Ishikawa (cell line): ENCODE measurements around the gene JMJD7.

Experiments used
- CEBPB ChIP-seq: IDR thresholded peaks from 2 replicates; pipeline ENCODE4 v1.6.1; 2012
- CREB1 ChIP-seq: IDR thresholded peaks from 2 replicates; pipeline ENCODE4 v1.6.1; 2012; ENCODE audit warnings: low read depth
- EGR1 ChIP-seq: IDR thresholded peaks from 2 replicates; pipeline ENCODE4 v1.6.1; 2012
- EP300 ChIP-seq: IDR thresholded peaks from 2 replicates; pipeline ENCODE4 v1.6.1; 2012; ENCODE audit warnings: borderline replicate concordance
- FOXM1 ChIP-seq: IDR thresholded peaks from 2 replicates; pipeline ENCODE4 v1.6.1; 2012; ENCODE audit warnings: low read depth, borderline replicate concordance
- MAX ChIP-seq: IDR thresholded peaks from 2 replicates; pipeline ENCODE4 v1.6.1; 2012
- NFIC ChIP-seq: IDR thresholded peaks from 2 replicates; pipeline ENCODE4 v1.6.1; 2012
- RAD21 ChIP-seq: IDR thresholded peaks from 2 replicates; pipeline ENCODE4 v1.6.1; 2012; ENCODE audit warnings: low read depth
- REST ChIP-seq: IDR thresholded peaks from 2 replicates; pipeline ENCODE4 v1.6.1; 2012; ENCODE audit warnings: low read depth, mild to moderate bottlenecking
- TAF1 ChIP-seq: IDR thresholded peaks from 2 replicates; pipeline ENCODE4 v1.6.1; 2012; ENCODE audit warnings: low read depth, mild to moderate bottlenecking
- TCF12 ChIP-seq: IDR thresholded peaks from 2 replicates; pipeline ENCODE4 v1.6.1; 2012; ENCODE audit warnings: low read depth
- TEAD4 ChIP-seq: IDR thresholded peaks from 2 replicates; pipeline ENCODE4 v1.6.1; 2012
- USF1 ChIP-seq: IDR thresholded peaks from 2 replicates; pipeline ENCODE4 v1.6.1; 2012
- YY1 ChIP-seq: IDR thresholded peaks from 2 replicates; pipeline ENCODE4 v1.6.1; 2012; ENCODE audit warnings: low read depth
- ZBTB7A ChIP-seq: IDR thresholded peaks from 2 replicates; pipeline ENCODE4 v1.6.1; 2012; ENCODE audit warnings: low read depth

Gene JMJD7

GRCh38 chr15:41822957-41823356 is 4.9 kb upstream of the JMJD7 start:
- TF ChIP-seq ZBTB7A = no peak
- TF ChIP-seq USF1 = no peak
- TF ChIP-seq REST = no peak
- no peak for TF ChIP-seq CEBPB
- TF ChIP-seq MAX = no peak
- no peak for TF ChIP-seq TEAD4
- no peak for TF ChIP-seq EGR1
- no peak for TF ChIP-seq CREB1
- no peak for TF ChIP-seq TAF1
- TF ChIP-seq TCF12 = no peak
- TF ChIP-seq FOXM1 = no peak
- TF ChIP-seq YY1 = no peak

GRCh38 chr15:41823502-41823901 is 4.4 kb upstream of the JMJD7 start:
- TF ChIP-seq EGR1 = no peak
- TF ChIP-seq MAX = no peak
- no peak for TF ChIP-seq CREB1
- no peak for TF ChIP-seq TEAD4

GRCh38 chr15:41824062-41824745 is 3.7 kb upstream of the JMJD7 start:
- TF ChIP-seq FOXM1 = no peak
- no peak for TF ChIP-seq REST
- TF ChIP-seq CREB1 = no peak
- no peak for TF ChIP-seq EGR1
- TF ChIP-seq TEAD4 = no peak
- no peak for TF ChIP-seq MAX
- no peak for TF ChIP-seq EP300
- TF ChIP-seq CEBPB = no peak
- no peak for TF ChIP-seq TAF1
- TF ChIP-seq TCF12 = no peak
- TF ChIP-seq YY1 = no peak
- TF ChIP-seq USF1 = no peak

- TF ChIP-seq RAD21 = no peak
- TF ChIP-seq REST = no peak
- TF ChIP-seq TCF12 = no peak
- no peak for TF ChIP-seq NFIC
- no peak for TF ChIP-seq ZBTB7A
- no peak for TF ChIP-seq TAF1
- no peak for TF ChIP-seq MAX
- no peak for TF ChIP-seq TEAD4
- TF ChIP-seq USF1 = no peak
- TF ChIP-seq FOXM1 = no peak
- TF ChIP-seq EGR1 = no peak
- TF ChIP-seq CREB1 = no peak
- no peak for TF ChIP-seq CEBPB
- no peak for TF ChIP-seq EP300
- TF ChIP-seq YY1 = no peak
Observed at GRCh38 chr15:41825145-41825544, 2.7 kb upstream of the JMJD7 start.
